GM23338 (cell line): ENCODE data around the gene DENND4A. TPM values are rescaled to one million over a fixed set of nuclear protein-coding genes. Genes with fewer than 3 reads are reported as not detected.

Source experiments
- ATAC-seq: fragments of 200-7000 bp; cut with Tn5 transposase; 3 replicates; pipeline ENCODE4 v1.9.1; 2020
- DNase-seq: peaks from one replicate; pipeline ENCODE4 v3.0.0-alpha.2; 2015; ENCODE audit warnings: low spot score
- H2AFZ ChIP-seq: fragments of 200-600 bp; sonication (generic); 2 replicates; pipeline ENCODE4 v1.8.0; 2016; ENCODE audit warnings: antibody characterized with exemption, mild to moderate bottlenecking, moderate library complexity
- H3F3A ChIP-seq: fragments of 200-600 bp; sonication (generic); replicated peaks from 2 replicates; pipeline ENCODE4 v1.8.0; 2017; ENCODE audit warnings: antibody characterized with exemption, mixed run types, low read depth
- H3K27ac ChIP-seq: fragments of 200-600 bp; sonication (generic); 2 replicates; pipeline ENCODE4 v1.6.1; 2016; ENCODE audit warnings: low read depth
- H3K27me3 ChIP-seq: fragments of 200-600 bp; sonication (generic); 2 replicates; pipeline ENCODE4 v1.8.0; 2016; ENCODE audit warnings: mild to moderate bottlenecking, mixed run types, moderate library complexity; ENCODE audit not compliant: insufficient read depth
- H3K36me3 ChIP-seq: fragments of 200-600 bp; sonication (generic); 2 replicates; pipeline ENCODE4 v1.8.0; 2016; ENCODE audit warnings: mild to moderate bottlenecking; ENCODE audit not compliant: insufficient read depth
- H3K4me1 ChIP-seq: fragments of 200-600 bp; sonication (generic); 2 replicates; pipeline ENCODE4 v1.8.0; 2016; ENCODE audit warnings: mild to moderate bottlenecking, moderate library complexity; ENCODE audit not compliant: insufficient read depth
- H3K4me2 ChIP-seq: fragments of 200-600 bp; sonication (generic); 2 replicates; pipeline ENCODE4 v1.7.1; 2017; ENCODE audit warnings: mixed run types
- H3K4me3 ChIP-seq: fragments of 200-600 bp; sonication (generic); 2 replicates; pipeline ENCODE4 v1.6.1; 2016; ENCODE audit warnings: mixed run types
- H3K79me2 ChIP-seq: fragments of 200-600 bp; sonication (generic); replicated peaks from 2 replicates; pipeline ENCODE4 v1.8.0; 2017; ENCODE audit warnings: mild to moderate bottlenecking; ENCODE audit not compliant: insufficient read depth
- H3K9me2 ChIP-seq: fragments of 200-600 bp; sonication (generic); 2 replicates; pipeline ENCODE4 v1.8.0; 2017; ENCODE audit not compliant: insufficient read depth
- H4K20me1 ChIP-seq: fragments of 200-600 bp; sonication (generic); replicated peaks from 2 replicates; pipeline ENCODE4 v1.8.0; 2017; ENCODE audit warnings: mild to moderate bottlenecking; ENCODE audit not compliant: insufficient read depth
- H3K27ac Mint-ChIP-seq: 2 replicates; pipeline ENCODE4 v1.8.0; 2020; ENCODE audit warnings: inconsistent platforms, mild to moderate bottlenecking, moderate library complexity, mixed read lengths
- H3K27me3 Mint-ChIP-seq: 3 replicates; pipeline ENCODE4 v1.8.0; 2022; ENCODE audit warnings: low read depth, mild to moderate bottlenecking, moderate library complexity, mixed read lengths, inconsistent platforms; ENCODE audit not compliant: insufficient read depth, poor library complexity
- H3K36me3 Mint-ChIP-seq: 3 replicates; pipeline ENCODE4 v1.8.0; 2021; ENCODE audit warnings: low read depth, mild to moderate bottlenecking, inconsistent platforms, moderate library complexity, mixed read lengths
- H3K4me1 Mint-ChIP-seq: 3 replicates; pipeline ENCODE4 v1.8.0; 2020; ENCODE audit warnings: mild to moderate bottlenecking, inconsistent platforms, mixed read lengths
- H3K4me3 Mint-ChIP-seq: 3 replicates; pipeline ENCODE4 v1.8.0; 2021; ENCODE audit warnings: moderate library complexity, mild to moderate bottlenecking, inconsistent platforms, mixed read lengths
- H3K9me3 Mint-ChIP-seq: 3 replicates; pipeline ENCODE4 v1.8.0; 2020; ENCODE audit warnings: moderate library complexity, mild to moderate bottlenecking, inconsistent platforms, mixed read lengths
- CTCF ChIP-seq, 2 experiments: fragments of 200-600 bp in 1 of 2; sonication (generic) in 1 of 2; conservative IDR thresholded peaks; 2 replicates each; pipeline versions ENCODE4 v1.5.1 to v1.6.1; 2016 to 2017; ENCODE audit warnings: antibody characterized with exemption in 2 of 2, low read depth in 2 of 2, mild to moderate bottlenecking in 2 of 2, moderate library complexity in 1 of 2
- EZH2 ChIP-seq: fragments of 200-600 bp; sonication (generic); IDR thresholded peaks from one replicate; pipeline ENCODE4 v1.8.0; 2017; ENCODE audit warnings: antibody characterized with exemption, mild to moderate bottlenecking, low read depth; ENCODE audit not compliant: unreplicated experiment
- POLR2AphosphoS5 ChIP-seq: IDR thresholded peaks from 2 replicates; pipeline ENCODE4 v1.6.1; 2016; ENCODE audit warnings: antibody characterized with exemption, low read depth
- STAT1 ChIP-seq: IDR thresholded peaks from one replicate; pipeline ENCODE4 v1.6.1; 2016; ENCODE audit warnings: antibody characterized with exemption; ENCODE audit not compliant: unreplicated experiment
- ZNF114 ChIP-seq: fragments of 250-450 bp; sonication (Bioruptor Pico); IDR thresholded peaks from 2 replicates; pipeline ENCODE4 v1.5.0; 2020; ENCODE audit warnings: mild to moderate bottlenecking, moderate library complexity
- ZNF331 ChIP-seq: fragments of 250-450 bp; sonication (Bioruptor Pico); IDR thresholded peaks from 2 replicates; pipeline ENCODE4 v1.5.0; 2020; ENCODE audit warnings: low read depth, mild to moderate bottlenecking, moderate library complexity
- ZNF462 ChIP-seq: fragments of 250-450 bp; sonication (Bioruptor Pico); IDR thresholded peaks from 2 replicates; pipeline ENCODE4 v1.5.0; 2020; ENCODE audit warnings: mild to moderate bottlenecking, moderate library complexity
- polyA plus RNA-seq: library from polyadenylated mRNA; unstranded; fragments of >200 nt; fragmentation: Nextera tagmentation; extraction: Ambion mirVana; gene quantifications from 2 replicates; pipeline ENCODE4 v1.2.1, GENCODE V29; 2016
- total RNA-seq: library from RNA; depleted of rRNA; stranded (reverse); fragments of >200 nt; shearing (Covaris generic); gene quantifications from 2 replicates; pipeline ENCODE4 v1.2.3, GENCODE V29; 2014

The DENND4A gene
- total and polyA plus RNA-seq, 2 experiments from 2014 or later: 3.4 to 9.0 TPM

DNA sequence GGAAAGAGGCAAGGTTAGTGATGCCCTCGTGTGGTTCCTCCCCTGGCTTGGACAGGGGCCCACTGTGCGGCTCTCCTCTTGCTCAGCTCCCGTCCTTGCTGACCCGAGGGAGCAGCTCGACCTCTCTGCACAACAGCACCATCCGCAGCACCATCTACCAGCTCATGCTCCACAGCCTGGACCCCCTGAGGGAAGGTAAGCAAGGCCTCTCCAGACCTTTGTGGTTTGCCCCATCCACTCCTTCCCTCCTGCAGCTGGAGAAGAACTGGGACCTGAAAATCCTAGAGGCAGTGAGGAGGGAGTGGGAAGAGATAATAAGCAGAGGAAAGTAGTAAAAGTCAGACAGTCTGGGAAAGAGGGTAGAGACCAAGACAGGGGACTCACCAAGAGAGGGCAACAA lies 152.6 kb downstream of the DENND4A start (continued):
- no peak for TF ChIP-seq ZNF462 (CRISPR knock-in tag)
- TF ChIP-seq ZNF114: no peak
- TF ChIP-seq EZH2: no peak
- no peak for TF ChIP-seq CTCF (conservative IDR thresholded peaks at IDR 0.05; ENCODE audit: low read depth in 2 of 2)
- TF ChIP-seq STAT1: no peak

DNA sequence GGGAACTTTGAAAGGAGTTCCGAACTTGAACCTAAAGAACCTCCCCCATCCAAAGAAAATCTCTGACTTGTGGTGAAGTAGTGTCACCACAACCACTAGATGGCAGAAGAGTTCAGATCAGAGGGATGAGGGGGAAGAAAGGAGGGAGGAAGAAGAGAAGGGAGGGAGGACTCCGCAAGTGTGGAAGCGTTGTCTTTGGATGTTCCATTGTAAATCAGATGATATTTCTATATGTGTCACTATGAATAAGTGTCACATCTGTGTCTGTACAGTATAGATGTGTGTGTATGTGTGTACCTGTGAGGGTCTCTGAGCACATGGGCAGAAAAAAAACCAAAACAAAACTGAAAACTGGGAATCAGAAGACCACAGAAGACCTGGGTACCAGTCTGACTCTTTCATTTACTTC lies 153.4 kb downstream of the DENND4A start:
- H3K4me3 ChIP-seq: no peak overlapping the region
- DNase-seq: peak; percentile 92
- Mint-ChIP-seq H3K27me3 (peaks cover 5% of the 10 kb centered on the region), H3K4me1 (peaks cover 9% of the 10 kb centered on the region), H3K9me3 (no peaks in the 10 kb centered on the region; the same call in 2 of the 3 replicates), H3K4me3 (no peak overlapping the region), H3K36me3 (no peaks in the 10 kb centered on the region), H3K27ac (no peak overlapping the region)
- no peaks in the 10 kb centered on the region for H3K36me3 ChIP-seq
- peak; percentile 83 for ATAC-seq
- no peaks in the 10 kb centered on the region for H3K4me1 ChIP-seq
- H4K20me1 ChIP-seq: no peaks in the 10 kb centered on the region; the same call in 1 of the 2 replicates
- no peak overlapping the region for H2AFZ ChIP-seq
- no peaks in the 10 kb centered on the region for H3F3A ChIP-seq
- no peak overlapping the region for H3K27ac ChIP-seq
- TF ChIP-seq POLR2AphosphoS5 (no peak), ZNF331 (CRISPR knock-in tag) (no peak), CTCF (conservative IDR thresholded peaks at IDR 0.05; ENCODE audit: low read depth in 2 of 2) (peak; percentile 90 to 98), EZH2 (no peak)
- no peaks in the 10 kb centered on the region for H3K27me3 ChIP-seq
- no peaks in the 10 kb centered on the region for H3K9me2 ChIP-seq
- no peaks in the 10 kb centered on the region for H3K79me2 ChIP-seq
- no peak overlapping the region for H3K4me2 ChIP-seq
